ENCODE measurements around the gene VSIG10.

GRCh38 chr12:118034429-118035189, 69.2 kb downstream of the VSIG10 start:
- TF ChIP-seq CTCF (IDR thresholded peaks at IDR 0.05) (no peak), POLR2A (IDR thresholded peaks at IDR 0.05) (no peak)
